Mucosa of stomach (tissue), 1 donor: ENCODE data around the gene NXN.

Experiments used
- H3K27me3 ChIP-seq: one replicate; pipeline ENCODE4 v1.7.0; 2013; ENCODE audit warnings: mild to moderate bottlenecking, low read length; ENCODE audit not compliant: control insufficient read depth, insufficient read depth
- H3K36me3 ChIP-seq: one replicate; pipeline ENCODE4 v1.7.0; 2013; ENCODE audit warnings: low read length; ENCODE audit not compliant: control insufficient read depth, insufficient read depth
- H3K4me1 ChIP-seq: one replicate; pipeline ENCODE4 v1.7.0; 2013; ENCODE audit warnings: mild to moderate bottlenecking, low read length; ENCODE audit not compliant: control insufficient read depth, insufficient read depth
- H3K4me3 ChIP-seq: one replicate; pipeline ENCODE4 v1.7.0; 2013; ENCODE audit warnings: low read length
- H3K9ac ChIP-seq: one replicate; pipeline ENCODE4 v1.7.0; 2013; ENCODE audit warnings: mild to moderate bottlenecking, low read length, moderate library complexity
- H3K9me3 ChIP-seq: one replicate; pipeline ENCODE4 v1.7.0; 2013; ENCODE audit warnings: mild to moderate bottlenecking, low read length, moderate library complexity; ENCODE audit not compliant: control insufficient read depth
- donor health status: Pancreatic carcinoma.

NXN gene

GRCh38 chr17:901964-902363 lies 77.6 kb downstream of the NXN start:
- H3K27me3 ChIP-seq = no peaks in the 10 kb centered on the region
- H3K36me3 ChIP-seq = no peaks in the 10 kb centered on the region
- no peak overlapping the region for H3K9ac ChIP-seq
- no peaks in the 10 kb centered on the region for H3K4me1 ChIP-seq
- no peaks in the 10 kb centered on the region for H3K9me3 ChIP-seq
- H3K4me3 ChIP-seq = no peak overlapping the region

DNA sequence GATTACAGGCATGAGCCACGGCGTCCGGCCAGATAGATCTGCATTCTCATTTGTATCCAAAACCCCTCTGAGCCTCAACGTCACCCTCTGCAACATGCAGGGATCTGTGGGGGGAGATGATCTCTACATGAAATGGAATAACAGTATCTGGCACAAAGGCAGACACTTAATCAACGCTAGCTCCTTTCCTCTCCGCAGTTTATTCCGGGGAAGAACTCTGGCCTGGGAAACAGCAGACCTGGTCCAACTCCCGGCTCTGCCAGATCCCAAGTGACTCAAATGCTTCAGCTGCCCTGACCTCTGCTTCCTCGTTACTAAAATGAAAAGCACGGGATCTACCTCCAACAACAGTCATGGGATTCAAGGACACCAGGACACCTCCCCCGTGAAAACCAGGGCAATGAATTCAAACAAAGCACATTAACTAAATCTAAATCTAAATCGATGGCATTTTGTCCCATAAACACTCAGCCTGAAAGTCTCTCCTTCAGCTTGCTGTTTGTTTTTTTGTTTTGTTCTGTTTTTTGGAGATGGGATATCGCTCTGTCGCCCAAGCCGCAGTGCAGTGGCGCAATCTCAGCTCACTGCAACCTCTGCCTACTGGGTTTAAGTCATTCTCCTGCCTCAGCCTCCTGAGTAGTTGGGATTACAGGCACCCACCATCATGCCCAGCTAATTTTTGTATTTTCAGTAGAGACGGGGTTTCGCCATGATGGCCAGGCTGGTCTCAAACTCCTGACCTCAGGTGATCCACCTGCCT lies 78.2 kb downstream of the NXN start:
- Histone ChIP-seq H3K4me3 (no peak overlapping the region), H3K9ac (no peak overlapping the region)

DNA sequence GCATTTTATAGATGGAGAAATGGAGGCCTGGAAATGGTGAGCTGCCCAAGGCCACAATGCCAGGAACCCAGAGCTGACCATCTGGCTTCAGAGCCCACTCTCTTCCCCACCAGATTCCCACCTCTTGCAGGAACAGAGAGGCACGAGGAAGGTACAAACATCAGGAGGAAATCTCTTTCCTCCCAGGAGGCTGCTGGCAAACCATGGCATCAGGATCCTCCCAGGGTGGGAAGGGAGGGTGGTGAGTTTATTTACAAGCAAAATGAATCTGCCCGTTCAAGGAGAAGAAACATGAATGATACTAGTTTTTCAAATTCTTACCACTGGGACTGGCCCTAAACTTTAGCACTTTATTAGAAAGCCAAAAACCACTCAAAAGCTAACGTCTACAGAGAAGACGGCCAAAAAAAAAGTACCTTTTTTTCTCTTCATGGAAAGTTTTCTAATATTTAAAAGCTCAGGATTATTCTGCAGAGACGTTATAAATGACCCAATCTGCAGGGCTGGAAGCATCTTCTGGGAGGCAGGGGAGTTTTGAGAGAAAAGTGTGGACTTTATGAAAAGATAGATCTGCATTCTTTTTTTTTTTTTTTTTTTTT lies 79.1 kb downstream of the NXN start:
- no peak overlapping the region for H3K9ac ChIP-seq
- no peaks in the 10 kb centered on the region for H3K9me3 ChIP-seq
- no peaks in the 10 kb centered on the region for H3K4me1 ChIP-seq
- H3K27me3 ChIP-seq = no peaks in the 10 kb centered on the region
- no peak overlapping the region for H3K4me3 ChIP-seq
- no peaks in the 10 kb centered on the region for H3K36me3 ChIP-seq

More for the DNA sequence above, 78.2 kb downstream of the NXN start:
- H3K9me3 ChIP-seq = no peaks in the 10 kb centered on the region
- no peaks in the 10 kb centered on the region for H3K4me1 ChIP-seq
- no peaks in the 10 kb centered on the region for H3K27me3 ChIP-seq
- no peaks in the 10 kb centered on the region for H3K36me3 ChIP-seq

GRCh38 chr17:897970-898619 lies 81.5 kb downstream of the NXN start:
- H3K27me3 ChIP-seq = no peaks in the 10 kb centered on the region
- H3K9ac ChIP-seq = no peak overlapping the region
- no peaks in the 10 kb centered on the region for H3K36me3 ChIP-seq
- H3K9me3 ChIP-seq = no peaks in the 10 kb centered on the region
- no peak overlapping the region for H3K4me3 ChIP-seq
- H3K4me1 ChIP-seq = no peaks in the 10 kb centered on the region

- Histone ChIP-seq H3K27me3 (no peaks in the 10 kb centered on the region), H3K4me1 (no peaks in the 10 kb centered on the region), H3K36me3 (no peaks in the 10 kb centered on the region)
Measured at GRCh38 chr17:896953-897661, 82.5 kb downstream of the NXN start.

DNA sequence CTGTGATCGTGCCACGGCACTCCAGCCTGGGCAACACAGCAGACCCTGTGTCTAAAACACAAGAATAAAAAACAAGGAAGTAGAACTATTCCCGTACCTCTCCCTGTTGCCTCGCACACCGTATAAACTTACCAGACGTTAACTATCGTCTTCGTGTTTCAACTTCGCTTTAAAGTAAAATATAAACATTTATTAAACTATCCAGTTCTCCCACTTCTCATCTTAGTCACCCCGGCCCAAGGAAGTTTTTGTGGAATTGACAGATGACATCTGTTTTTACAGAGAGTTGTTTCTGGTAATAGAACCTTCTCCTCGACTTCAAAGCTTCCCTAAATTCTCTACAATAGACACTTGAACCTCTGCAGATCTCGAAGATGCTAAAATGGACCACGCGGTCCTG lies 83.1 kb downstream of the NXN start:
- no peaks in the 10 kb centered on the region for H3K27me3 ChIP-seq
- no peaks in the 10 kb centered on the region for H3K4me1 ChIP-seq
- H3K36me3 ChIP-seq = no peaks in the 10 kb centered on the region
- H3K4me3 ChIP-seq = no peak overlapping the region
- no peaks in the 10 kb centered on the region for H3K9me3 ChIP-seq
- H3K9ac ChIP-seq = no peak overlapping the region

More at GRCh38 chr17:896953-897661, 82.5 kb downstream of the NXN start:
- H3K4me3 ChIP-seq = no peak overlapping the region
- no peak overlapping the region for H3K9ac ChIP-seq
- no peaks in the 10 kb centered on the region for H3K9me3 ChIP-seq

DNA sequence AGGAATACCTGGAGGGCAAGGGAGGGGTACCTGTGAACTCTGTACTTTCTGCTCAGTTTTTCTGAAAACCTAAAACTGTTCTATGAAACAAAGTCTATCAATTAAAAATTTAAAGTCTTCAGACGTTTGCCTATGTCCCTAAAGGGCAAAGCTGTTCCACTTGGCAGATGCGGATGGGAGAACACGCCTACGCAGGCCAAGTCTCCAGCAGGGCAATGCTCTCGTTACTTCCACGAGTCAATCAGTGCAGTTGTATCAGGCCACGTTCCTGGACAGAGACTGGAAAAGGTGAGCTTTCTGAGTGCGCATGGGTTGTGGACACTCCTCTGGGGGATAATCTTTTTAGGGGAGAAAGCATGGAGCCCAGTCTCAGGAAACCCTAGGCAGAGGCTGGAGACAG lies 86.6 kb downstream of the NXN start:
- Histone ChIP-seq H3K36me3 (no peaks in the 10 kb centered on the region), H3K9ac (no peak overlapping the region), H3K9me3 (no peaks in the 10 kb centered on the region), H3K4me1 (no peaks in the 10 kb centered on the region), H3K4me3 (no peak overlapping the region), H3K27me3 (no peaks in the 10 kb centered on the region)

DNA sequence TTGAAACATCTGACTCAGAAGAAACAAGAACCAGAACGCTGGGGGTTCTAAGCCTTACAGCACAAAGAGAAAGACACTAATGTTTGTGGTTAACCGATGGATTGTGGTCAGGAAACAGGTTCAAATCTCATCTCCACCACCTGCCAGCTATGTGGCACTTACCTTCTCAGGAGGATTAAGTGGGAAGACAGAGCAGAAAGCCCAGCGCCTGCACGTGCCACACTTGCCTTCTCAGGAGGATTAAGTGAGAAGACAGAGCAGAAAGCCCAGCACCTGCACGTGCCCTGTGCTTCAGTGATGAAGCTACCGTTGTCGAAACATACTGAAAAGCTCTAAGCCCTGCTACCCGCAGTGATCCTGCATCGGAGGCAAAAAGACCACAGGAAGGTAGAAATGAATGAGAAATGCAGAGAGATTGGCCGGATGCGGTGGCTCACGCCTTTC lies 90.6 kb downstream of the NXN start:
- Histone ChIP-seq H3K4me1 (peaks cover 4% of the 10 kb centered on the region), H3K9ac (no peak overlapping the region), H3K27me3 (no peaks in the 10 kb centered on the region), H3K36me3 (no peaks in the 10 kb centered on the region), H3K4me3 (no peak overlapping the region), H3K9me3 (no peaks in the 10 kb centered on the region)

GRCh38 chr17:887551-888209 lies 91.9 kb downstream of the NXN start:
- H3K9me3 ChIP-seq = no peaks in the 10 kb centered on the region
- H3K4me3 ChIP-seq = no peak overlapping the region
- H3K4me1 ChIP-seq = peaks cover 4% of the 10 kb centered on the region
- no peaks in the 10 kb centered on the region for H3K27me3 ChIP-seq
- no peaks in the 10 kb centered on the region for H3K36me3 ChIP-seq
- H3K9ac ChIP-seq = no peak overlapping the region

DNA sequence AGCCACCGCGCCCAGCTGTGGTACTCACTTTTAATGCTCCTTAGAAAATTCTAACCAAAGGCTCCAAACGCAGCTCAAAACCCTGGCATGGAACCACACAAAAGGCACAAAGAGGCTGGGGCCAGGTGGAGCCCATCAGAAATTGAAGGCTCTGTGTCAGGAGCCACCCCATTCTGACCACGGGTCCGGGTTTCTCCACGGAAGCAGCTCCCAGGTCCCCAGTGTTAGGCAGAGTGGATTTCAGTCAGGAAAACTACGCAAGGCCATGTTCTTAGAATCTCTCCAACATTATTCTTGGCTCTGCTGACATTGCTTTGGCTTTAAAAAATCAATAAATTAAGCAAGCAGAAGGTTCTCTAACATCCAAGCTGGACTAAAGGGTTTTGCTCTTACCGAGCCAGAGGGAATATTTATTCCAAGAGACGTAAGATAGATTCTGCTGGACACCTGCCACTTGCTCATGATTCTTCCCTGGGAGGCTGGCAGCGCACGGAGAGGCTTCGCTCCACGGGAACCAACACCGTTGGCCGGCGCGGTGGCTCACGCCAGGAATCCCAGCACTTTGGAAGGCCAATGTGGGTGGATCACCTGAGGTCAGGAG lies 93.5 kb downstream of the NXN start:
- Histone ChIP-seq H3K9ac (no peak overlapping the region), H3K27me3 (no peaks in the 10 kb centered on the region), H3K4me3 (no peak overlapping the region), H3K4me1 (peaks cover 4% of the 10 kb centered on the region), H3K36me3 (no peaks in the 10 kb centered on the region), H3K9me3 (no peaks in the 10 kb centered on the region)

- H3K4me1 ChIP-seq = peaks cover 13% of the 10 kb centered on the region
- no peaks in the 10 kb centered on the region for H3K36me3 ChIP-seq
- H3K9me3 ChIP-seq = no peaks in the 10 kb centered on the region
- no peak overlapping the region for H3K9ac ChIP-seq
- H3K4me3 ChIP-seq = no peak overlapping the region
- no peaks in the 10 kb centered on the region for H3K27me3 ChIP-seq
Measured at GRCh38 chr17:883586-883962, 96.0 kb downstream of the NXN start.
